Activated CD4-positive, CD25-positive, alpha-beta regulatory T cell treated with anti-CD3 and anti-CD28 coated beads, Interleukin-2, amount 50 U/mL, for 72 hours (primary cell): Measurements from ENCODE around the gene ALDH1A2.
"Not testable (repeated sequence)": the region's sequence is repeated elsewhere in the genome, so short reads cannot be mapped to it uniquely, and the experiment has no call there.

Source experiments
- DNase-seq: peaks from one replicate; pipeline ENCODE4 v3.0.0; 2021

ALDH1A2 gene

DNA sequence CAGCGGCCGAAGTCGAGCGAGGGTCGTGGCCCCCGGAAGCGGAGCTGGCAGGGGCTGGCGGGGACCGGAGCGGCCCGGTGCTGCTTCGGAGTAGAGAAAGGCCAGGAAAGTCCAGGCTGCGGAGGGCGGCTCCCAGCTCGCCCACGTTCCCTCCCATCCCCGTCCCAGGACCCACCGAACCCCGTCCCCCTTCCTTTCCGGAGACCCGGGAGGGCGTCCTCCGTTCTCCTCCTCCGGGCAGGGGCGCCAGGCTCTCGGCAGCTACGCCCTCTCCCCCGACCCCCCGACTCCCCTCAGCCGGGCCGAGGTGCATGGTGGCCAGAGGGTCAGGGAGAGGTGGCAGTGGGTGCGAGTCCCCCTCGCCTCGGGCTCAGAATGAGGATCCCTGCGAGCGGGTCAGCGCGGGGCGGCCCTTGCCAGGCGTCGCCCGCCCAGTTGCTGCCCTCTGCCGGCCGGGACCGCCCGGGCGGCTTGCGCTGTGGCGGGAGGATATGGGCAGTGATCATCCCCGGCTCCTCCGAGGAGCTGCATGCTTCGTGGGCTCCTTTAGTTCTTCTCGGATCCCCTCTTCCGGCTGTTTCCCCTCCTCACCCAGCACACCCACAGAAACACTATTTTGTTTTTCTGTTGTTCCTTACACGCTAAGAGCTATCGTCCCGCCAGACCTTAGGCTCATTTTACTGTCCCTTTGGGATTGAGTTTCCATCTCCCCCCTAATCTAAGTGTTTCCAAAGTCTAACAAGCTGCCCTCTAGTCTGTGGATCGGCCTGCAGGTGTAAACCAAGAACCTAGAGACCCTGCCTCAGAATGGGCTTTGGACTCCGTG, 744 bp upstream of the ALDH1A2 start:
- DNase-seq: peak; percentile 70

DNA sequence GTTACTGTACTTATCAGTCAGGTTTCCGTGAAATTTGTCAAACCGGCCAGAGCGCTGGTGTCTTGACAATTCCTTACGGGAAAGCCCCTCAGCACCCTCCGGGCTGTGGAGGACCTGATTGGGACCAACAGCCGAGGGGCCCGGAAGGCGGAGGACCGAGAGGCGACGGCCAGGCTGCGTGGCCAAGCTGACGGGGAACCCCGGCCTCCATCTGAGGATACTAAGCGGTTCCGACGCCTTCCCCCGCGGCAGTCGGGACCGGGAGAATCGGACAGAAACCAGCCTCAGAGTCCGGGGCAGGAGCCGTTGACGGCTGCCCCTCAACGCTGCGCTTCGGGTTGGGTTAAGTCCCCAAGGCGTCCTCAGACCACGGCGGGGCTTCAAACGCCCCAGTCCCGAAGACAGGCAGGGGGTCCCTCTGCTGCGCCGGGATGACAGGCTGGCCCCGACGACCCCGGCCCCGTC, 499 bp downstream of the ALDH1A2 start:
- no peak for DNase-seq

DNA sequence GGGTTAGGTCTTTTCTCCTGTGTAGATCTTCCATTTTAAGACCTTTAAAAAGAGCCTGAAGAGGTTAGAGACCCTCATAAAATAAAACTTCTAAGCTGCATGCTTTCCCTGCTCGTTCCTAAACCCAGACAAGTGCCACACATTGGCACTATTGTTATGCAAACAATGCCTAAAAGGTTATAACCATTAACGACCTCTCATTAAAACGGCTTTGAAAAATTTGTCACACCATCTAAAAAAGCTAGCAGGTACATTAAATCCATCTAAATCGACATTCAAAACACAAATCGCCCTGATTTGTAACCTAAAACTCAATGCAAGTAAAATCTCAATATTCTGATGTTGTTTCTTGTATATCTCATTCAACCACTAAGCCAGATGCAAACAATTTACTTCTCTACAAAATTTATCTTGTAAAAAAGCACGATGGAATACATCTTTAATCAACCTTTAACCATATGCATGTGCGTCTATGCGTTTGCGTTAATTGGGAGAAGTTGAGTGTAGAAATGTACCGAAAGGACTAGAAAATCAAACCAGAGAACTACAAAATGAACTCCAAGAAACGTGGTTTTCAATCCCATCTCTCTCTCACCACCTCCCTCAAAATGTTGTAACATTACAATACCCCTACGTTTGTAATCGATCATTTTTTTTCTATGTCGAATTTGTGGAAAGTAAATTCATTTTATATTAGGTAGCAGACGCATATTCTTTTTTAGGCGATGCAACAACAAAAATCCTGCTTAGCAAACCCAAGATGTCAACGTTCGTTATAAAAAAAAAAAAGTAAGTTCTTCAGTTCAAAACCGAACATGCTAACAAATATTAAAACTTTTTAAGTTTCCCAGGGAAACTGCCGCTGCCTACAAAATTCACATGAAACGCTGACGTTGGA, 1.2 kb downstream of the ALDH1A2 start:
- DNase-seq: no peak

DNA sequence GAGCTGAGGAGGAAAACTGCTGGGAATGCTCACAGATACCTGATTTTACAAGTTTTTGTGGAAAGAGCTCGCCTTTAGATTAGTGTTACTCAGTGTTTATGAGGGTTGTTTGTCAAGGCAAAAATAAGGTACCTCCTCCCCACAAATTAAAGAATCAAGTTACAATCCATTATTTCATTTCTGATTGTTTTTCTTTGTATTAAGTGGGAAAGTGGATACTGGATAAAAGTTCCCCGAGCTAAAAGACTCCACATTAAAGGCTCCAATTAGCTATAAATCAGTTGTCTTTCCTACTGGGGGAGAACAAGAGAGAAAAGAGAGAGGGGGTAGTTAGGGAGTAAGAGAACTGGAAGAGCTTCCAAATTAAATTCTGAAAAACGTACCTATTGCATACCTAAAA, 1.9 kb downstream of the ALDH1A2 start:
- DNase-seq: no peak

DNA sequence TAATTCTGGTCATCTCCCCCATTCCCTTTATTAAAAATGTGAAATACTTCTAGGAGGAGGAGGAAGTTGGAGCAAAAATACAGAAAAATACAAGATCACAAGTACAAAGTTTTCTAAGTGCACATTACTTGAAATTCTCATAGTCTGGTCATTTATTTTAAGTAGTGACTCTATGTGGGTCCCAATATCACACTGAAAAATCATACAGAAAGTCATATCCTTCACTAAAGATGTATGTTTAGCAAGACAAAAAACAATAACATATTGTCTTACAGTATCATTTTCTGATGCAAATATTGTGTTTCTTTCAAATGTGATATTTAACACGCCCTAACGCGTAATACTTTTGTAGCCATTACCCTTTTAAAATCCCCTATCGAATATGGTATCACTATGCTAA, 2.5 kb downstream of the ALDH1A2 start:
- no peak for DNase-seq

DNA sequence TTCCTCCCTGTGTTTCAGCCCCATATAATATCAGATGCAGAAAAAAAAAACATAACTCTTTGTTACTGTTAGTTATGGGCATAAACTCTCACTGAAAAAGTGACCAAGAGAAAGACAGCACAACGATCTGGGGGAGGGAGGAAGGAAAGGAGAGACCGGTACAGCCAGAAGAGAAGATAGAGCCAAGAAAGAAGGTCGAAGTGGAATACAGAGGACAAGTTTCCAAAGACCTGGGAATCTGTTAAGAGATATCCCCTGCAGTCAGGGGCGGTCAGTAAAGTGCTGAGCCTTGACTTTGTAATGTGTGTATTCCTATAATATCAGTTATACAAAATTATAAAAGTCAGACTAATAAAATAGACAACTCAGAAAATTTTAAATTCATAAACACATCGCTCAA, 3.3 kb downstream of the ALDH1A2 start:
- no peak for DNase-seq

DNA sequence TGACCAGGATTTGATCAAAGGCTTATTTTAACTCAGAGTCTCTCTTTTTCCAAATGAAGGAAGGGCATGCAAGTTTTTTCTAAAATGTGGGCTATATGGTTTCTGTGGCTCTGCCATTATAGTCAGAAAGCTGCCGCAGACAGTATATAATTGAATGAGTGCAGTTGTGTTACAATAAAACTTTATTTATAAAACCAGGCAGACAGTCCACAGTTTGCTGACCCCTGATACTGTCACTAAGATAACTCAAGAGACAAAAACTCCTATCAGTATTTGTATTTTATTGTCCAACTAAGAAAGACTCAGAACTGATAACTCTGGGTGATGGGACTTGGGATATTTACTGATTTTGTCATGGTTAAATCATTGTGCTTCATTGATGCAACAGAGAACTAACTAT, 4.9 kb downstream of the ALDH1A2 start:
- no peak for DNase-seq

DNA sequence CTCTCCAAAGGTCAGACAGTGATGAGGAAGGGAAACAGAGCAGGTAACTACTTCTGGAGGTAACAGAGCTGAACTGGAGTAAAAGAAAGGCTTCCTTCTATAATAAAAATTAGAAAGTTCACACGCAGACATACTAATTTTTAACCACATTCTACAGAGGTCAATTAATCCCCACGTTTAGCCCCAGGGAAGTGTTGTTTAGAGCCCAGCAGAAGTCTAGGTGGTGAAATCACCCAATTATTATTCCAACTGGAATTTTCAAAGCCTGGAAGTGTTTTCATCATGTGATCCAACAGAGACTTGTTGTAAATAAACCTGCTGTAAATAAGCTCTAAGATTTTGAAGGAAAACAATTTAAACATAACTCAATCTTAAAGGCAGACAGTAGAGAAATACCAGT, 6.8 kb downstream of the ALDH1A2 start:
- no peak for DNase-seq

DNA sequence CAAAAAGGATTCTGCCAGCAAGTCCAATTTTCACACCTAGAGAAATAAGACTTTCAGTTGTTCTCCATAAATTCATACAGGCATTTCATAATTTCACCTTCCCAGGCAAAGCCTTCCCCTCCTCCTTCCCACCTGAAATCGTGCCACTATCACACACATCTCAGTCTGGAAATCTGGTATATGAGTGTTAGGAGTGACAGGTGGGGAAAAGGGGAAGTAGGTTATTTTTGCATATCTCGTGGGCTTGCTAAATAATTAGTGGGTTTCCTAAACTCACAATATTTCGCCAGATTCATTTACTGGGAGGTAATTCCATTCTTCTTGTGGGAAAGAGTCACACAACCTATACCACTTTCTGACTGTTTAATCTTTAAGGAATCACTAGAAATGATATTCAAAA, 7.4 kb downstream of the ALDH1A2 start:
- no peak for DNase-seq

DNA sequence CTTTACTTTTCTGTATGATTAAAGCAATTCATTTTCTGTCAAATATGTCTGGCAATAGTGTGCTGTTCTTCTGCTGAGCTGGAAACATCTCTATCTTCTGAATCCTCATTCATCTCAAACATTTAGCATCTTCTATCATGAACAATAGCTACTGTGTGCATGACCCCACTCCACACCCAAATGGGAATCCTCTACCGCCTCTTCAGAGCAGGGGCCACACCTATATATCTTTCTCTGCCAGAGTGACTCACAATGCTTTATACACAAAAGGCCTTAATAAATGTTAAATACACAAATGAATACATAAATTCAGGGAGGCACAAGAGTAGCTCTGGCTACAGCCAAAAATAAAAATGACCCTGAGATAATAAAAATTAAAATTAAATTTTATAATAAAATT, 8.0 kb downstream of the ALDH1A2 start:
- no peak for DNase-seq

DNA sequence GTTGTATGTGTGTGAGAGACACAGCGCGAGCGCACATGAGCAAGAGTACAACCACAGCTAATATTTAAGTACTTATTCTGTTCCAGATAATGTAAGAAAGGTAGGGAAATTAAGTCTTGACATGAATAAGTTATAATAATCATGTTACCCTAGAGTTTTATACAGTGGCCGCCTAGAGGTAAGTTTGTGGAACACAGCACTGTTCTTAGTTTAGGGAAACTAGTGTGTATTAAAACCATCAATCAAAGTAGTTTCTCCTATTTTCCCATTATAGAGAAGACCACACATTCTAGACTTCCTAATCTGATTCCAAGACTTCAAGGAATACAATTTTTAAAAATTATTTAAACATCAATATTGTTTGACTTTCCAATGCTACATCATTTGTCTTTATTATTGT, 9.5 kb downstream of the ALDH1A2 start:
- no peak for DNase-seq

DNA sequence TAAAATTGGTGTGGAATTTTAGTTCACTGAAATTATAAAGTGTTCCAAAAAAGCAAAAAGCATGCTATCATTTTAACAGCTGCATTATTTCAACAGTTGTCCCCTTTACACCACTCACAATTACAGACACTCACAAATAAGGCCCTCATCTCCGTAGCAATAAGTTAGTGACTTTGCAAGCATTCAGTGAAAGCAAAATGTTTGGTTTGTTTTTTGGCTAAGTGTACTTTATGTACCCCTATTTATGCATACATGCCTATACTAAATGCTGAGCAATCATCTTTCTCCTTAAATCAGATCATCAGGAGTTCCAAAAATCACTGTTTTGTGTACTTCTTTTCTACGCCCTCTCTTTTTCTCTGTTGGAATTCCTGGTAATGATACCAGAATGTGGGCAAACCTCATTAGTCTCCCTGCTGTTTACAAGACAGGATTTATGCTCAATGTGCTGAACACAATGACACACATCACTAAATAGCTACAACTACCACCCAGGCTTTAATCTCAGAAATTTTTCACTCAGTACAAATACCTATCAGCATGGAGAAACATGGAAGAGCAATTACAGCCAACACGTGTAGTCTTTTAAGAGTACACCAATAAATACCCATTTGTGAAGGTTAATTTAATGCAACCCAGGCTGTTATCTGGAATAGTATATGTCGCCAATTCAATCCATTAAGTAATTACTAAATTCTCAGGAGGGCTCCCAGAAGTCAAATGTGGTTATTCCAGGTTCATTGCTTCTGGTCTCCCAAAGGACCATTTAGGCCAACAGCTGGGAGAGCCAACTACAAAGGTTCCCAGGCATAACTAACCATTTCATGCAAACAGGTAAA, 12.0 kb downstream of the ALDH1A2 start:
- no peak for DNase-seq

DNA sequence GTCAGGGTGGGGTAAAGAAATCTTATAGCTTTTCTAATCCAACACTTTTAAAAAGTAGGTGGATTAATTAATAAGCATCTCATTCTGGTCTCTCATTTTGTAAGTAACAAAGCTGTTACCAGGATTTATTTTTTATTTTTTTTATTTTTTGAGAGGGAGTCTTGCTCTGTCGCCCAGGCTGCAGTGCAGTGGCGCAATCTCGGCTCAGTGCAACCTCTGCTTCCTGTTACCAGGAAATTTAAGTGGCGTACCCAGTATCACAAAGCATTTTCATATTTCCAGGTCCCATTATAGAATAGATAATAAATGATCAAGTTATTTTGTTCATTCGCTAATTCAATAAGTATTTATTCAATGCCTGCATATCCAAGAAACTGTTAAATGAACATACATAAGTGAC, 13.2 kb downstream of the ALDH1A2 start:
- no peak for DNase-seq

DNA sequence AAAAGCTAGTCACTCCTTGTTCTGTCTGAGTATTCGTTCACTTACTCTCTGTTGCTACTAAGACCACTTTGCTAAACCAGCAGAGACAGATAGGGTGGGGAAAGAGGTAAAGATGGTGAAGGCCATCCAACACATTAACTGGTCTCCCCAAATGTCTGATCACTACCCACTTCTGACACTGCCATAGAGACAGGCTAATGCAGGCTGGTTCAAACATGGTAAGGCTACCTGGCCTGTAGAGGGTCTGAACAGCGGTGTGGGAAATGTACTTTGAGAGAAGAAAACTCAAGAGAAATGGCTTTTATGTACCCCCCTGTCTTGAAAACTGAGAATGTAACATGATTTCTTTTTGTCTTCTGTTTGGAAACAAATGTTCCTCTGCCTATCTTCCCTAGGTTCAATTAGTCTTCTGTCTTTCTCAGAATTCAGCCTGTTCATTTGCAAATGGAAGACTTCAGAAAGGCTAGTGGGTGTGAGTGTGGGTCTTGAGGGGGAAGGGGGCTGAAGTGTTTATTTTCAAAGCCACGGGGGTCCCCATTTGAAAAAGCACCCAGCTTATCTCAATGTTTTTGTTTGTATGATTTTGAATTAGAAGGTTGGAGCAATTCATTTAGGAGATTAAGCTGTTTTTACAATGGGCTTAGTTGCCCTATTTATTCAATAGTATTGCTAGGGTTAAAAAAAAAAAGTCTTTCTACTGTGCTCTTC, 15.8 kb downstream of the ALDH1A2 start:
- no peak for DNase-seq

DNA sequence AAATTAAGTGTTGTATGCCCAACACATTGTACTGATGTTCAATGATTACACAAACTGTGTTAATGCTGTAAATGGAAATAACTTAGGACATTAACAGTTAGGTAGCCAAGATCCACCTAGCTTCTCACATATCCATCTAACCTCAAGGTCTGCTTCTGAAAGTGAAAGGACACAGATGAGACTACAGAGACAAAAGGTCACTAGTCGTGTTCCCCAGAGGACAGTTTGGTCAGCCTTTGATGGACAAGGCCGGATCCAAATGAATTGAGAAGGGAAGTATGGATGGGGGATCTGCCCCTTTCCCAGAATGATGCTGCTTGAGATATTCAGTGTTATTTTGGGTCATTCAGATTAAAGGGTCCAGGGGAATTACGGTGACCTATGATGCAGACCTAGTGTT, 17.2 kb downstream of the ALDH1A2 start:
- no peak for DNase-seq

DNA sequence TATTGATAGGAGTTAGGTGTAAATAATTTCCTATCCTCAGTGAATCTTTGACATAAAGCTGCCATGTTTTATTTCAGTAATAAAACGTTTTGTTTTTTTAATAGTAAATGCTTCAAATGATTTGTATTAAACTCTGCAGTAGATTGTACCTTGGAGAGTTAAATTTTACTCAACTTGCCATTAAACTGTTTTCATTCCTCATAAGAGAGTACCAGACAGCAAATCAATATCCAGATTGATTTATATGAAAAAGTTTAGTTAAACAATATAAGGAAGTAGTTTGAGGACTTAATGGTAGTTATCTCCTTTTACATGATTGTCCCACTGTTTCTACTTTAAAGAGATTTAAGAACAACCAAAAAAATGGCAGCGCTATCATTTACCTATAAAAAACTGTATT, 18.4 kb downstream of the ALDH1A2 start:
- DNase-seq: no peak

DNA sequence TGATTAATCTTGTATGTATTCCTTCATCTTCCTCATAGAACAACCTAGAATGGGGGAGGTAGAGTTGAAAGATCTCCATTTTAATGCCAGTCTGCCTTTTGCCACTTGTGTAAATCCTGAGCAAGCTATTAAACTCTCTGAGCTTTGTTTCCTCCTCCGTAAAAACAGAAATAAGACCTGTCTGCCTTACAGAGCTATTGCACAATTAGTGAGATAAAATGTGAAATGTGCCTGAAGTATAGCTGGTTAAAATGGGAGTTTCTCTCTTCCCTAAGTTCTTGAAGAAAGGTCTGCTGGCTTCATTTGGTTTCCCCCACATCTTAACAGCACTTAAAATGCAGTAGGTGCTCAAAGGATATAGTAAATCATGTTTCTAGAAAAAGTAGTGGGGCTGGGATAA, 19.0 kb downstream of the ALDH1A2 start:
- no peak for DNase-seq

DNA sequence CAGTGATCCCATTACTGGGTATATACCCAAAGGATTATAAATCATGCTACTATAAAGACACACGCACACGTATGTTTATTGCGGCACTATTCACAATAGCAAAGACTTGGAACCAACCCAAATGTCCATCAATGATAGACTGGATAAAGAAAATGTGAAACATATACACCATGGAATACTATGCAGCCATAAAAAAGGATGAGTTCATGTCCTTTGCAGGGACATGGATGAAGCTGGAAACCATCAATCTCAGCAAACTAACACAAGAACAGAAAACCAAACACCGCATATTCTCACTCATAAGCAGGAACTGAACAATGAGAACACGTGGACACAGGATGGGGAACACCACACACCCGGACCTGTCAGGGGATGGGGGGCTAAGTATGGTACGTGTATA, 20.1 kb downstream of the ALDH1A2 start:
- not testable (repeated sequence) for DNase-seq

DNA sequence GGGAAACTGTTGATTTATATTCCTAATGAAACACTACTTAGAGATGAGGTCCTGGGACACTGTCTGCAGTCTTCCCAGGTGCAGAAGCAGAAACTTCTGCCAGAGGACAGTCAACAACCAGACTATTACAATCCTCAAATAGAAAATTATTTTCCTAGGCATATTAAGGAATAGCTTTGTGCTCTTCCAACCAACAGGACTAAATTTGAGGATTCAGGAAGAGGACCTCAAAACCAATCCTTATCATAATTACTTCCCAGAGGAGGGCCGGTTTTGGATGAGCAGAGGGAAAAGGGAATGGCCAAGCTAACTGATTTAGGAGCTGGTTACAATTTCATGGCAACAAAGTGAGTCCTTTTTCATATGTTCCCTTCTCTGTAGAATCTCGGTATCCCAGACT, 21.0 kb downstream of the ALDH1A2 start:
- DNase-seq: no peak

DNA sequence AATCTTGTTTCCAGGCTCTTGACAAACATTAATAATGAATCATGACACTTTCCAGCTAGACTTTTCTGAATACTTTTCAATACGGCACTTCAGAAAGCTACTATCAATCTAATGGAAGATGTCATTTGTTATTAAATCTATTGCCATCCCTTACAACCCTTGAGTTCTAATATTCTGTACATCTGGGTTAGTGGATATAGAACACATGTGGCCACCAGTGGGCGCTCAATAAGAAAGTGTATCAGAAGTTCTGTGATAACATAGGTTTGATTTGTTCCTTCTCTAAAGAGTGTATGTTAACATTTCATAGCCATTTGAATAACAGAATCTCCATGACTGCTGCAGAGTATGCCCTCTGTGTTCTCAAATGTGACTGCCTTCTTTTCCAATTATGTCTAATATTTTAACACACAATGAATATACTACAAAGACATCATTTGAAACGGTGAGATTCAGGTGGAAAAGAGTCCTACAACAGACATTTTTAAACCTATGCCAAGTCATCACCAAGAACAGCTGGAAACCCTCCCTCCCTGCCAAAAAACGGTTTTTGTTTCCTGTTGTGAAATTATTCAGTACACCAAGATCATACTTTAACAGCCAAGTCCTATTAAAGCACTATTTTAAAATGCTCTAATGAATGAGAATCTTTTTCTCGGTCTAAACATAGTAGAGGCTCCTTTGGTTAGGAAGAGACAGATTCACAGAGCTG, 22.2 kb downstream of the ALDH1A2 start:
- no peak for DNase-seq

DNA sequence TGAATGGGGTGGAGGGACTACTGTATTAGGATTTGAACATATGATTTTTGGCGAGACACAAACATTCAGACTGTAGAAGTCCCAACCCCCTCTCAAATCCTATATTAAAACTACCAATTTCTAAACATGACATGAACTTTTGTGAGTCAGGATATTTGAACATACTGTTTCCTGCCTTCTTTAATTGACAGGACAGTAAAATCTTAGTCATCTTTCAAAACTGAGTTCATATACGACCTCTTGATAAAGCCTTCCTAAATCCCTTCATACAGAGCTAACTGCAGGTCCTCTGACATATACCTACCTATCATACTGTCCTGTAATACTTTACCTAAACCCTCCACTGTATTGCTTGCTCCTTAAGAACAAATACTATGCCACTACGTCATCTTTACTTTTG, 23.5 kb downstream of the ALDH1A2 start:
- no peak for DNase-seq

DNA sequence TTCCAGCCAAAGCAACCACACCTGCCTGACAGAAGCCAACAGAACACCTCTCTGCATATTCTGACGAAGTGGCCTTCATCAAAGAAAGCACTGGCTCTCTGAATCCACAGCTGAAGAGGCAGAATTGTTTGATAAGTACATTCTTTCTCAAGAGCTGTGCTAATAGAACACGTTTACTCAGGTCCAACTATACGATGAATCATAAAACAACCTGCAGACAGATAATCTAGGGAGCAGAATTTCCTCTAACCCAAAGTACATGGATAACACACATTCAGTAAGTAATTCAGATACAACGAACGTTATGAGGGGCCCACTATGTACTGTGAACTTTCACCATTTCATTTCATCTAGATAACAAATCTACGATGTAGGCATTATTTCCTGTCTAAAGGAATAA, 25.4 kb downstream of the ALDH1A2 start:
- DNase-seq: no peak
